Neural crest cell (in vitro differentiated cells): ENCODE results near the gene SLC22A1. TPM values are rescaled to one million over a fixed set of nuclear protein-coding genes. Genes with fewer than 3 reads are reported as not detected.
"Not testable (repeated sequence)": the region's sequence is repeated elsewhere in the genome, so short reads cannot be mapped to it uniquely, and the experiment has no call there.

Experiments
- DNase-seq: peaks from one replicate; pipeline ENCODE4 v3.0.0; 2021; ENCODE audit warnings: low read depth, mixed read lengths, low spot score
- H3K27ac Mint-ChIP-seq: one replicate; pipeline ENCODE4 v1.8.0; 2021; ENCODE audit warnings: mild to moderate bottlenecking, mixed read lengths; ENCODE audit not compliant: unreplicated experiment
- H3K27me3 Mint-ChIP-seq: 2 replicates; pipeline ENCODE4 v1.8.0; 2021; ENCODE audit warnings: low read depth, mild to moderate bottlenecking, mixed read lengths
- H3K36me3 Mint-ChIP-seq: 2 replicates; pipeline ENCODE4 v1.8.0; 2021; ENCODE audit warnings: low read depth, mild to moderate bottlenecking, mixed read lengths
- H3K4me1 Mint-ChIP-seq: 2 replicates; pipeline ENCODE4 v1.8.0; 2021; ENCODE audit warnings: mixed read lengths
- H3K4me3 Mint-ChIP-seq: one replicate; pipeline ENCODE4 v1.8.0; 2021; ENCODE audit warnings: mild to moderate bottlenecking, mixed read lengths
- H3K9me3 Mint-ChIP-seq: 2 replicates; pipeline ENCODE4 v1.8.0; 2021; ENCODE audit warnings: mixed read lengths
- CTCF ChIP-seq: fragments of 200-600 bp; sonication (generic); conservative IDR thresholded peaks from 2 replicates; pipeline ENCODE4 v1.5.0; 2021; ENCODE audit warnings: antibody characterized with exemption, mild to moderate bottlenecking
- total RNA-seq: library from RNA; stranded (reverse); gene quantifications from 2 replicates; pipeline ENCODE4 v1.2.1, GENCODE V29; 2021

The SLC22A1 gene
- total RNA-seq, 1 donor from 2014 or later, result 2.1 TPM

- H3K4me1 Mint-ChIP-seq, result peaks cover 8% of the 10 kb centered on the region
- TF ChIP-seq CTCF, result no peak
- no peak overlapping the region for H3K27ac Mint-ChIP-seq
- no peaks in the 10 kb centered on the region for H3K27me3 Mint-ChIP-seq
- no peak for DNase-seq
- no peaks in the 10 kb centered on the region for H3K9me3 Mint-ChIP-seq
- H3K36me3 Mint-ChIP-seq, result no peaks in the 10 kb centered on the region
- H3K4me3 Mint-ChIP-seq, result no peak overlapping the region
These were observed 15.7 kb downstream of the SLC22A1 start for GRCh38 chr6:160137130-160137988.

DNA sequence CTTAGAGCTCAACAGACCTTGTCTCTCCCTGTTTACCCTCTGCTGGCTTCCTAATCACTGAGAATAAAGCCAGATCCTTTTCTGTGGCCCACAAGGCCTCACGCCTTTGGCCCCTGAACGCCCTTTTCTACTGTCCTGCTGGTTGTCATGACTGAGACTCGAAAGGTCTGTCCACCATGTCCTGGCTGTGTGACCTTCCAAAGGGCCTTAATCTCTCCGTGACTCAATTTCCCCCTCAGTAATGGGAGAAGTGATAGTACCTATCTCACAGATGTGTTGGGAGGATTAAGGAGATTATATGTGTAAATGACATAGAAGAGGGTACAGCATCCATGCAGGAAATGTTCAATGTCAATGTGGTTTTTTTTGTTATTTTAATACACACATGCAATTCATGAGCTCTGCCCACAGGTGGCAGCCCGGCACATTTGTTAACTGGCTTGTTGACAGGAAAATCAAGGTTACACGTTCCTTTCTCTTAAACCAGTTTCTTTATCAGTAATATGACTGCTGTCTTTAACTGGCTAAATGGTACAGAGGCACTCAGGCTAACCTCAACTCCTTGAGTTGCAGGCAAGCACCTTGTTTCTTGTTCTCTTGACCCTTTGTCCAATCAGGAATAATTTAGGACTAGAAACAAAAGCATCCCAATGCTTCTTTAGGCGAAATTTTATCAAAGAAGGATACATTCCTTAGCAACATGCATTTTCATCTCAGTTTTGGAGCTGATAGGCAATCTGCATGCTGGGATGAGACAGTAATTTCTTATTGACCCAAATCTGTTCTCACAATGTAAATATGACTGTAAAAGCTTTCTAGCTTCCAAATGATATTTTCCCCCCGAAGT lies 16.6 kb downstream of the SLC22A1 start:
- TF ChIP-seq CTCF, result peak; percentile 89
- peak; percentile 57 for DNase-seq
- peaks cover 8% of the 10 kb centered on the region for H3K4me1 Mint-ChIP-seq
- no peaks in the 10 kb centered on the region for H3K9me3 Mint-ChIP-seq
- no peak overlapping the region for H3K4me3 Mint-ChIP-seq
- H3K27ac Mint-ChIP-seq, result peak overlapping the region; percentile 57
- H3K27me3 Mint-ChIP-seq, result no peaks in the 10 kb centered on the region
- H3K36me3 Mint-ChIP-seq, result no peaks in the 10 kb centered on the region

DNA sequence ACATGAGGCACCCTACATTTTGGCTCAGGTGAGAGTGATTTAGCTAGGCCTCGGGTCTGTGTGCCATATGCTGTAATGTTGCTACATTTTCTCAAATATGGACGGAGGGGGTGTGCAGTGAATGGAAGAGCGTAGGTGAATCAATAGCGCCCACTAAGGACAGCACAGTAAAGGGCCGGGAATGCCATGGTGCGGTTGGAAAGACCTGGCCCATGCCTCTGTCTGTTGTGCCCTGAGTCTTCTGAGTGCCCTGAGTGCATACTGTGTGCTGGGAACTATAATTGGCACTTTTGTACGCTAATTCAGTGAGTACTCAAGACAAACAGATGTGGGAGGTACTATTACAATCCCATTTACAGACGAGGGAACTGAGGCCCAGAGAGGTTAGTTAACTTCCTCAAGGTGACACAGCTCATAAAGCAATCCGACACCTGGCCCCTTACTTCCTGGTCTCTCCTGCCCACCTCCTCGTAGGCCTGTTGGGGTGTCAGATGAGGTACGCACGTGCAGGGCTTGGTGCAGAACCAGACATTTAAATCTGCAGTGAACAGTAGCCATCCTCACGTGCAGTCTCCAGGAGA lies 17.3 kb downstream of the SLC22A1 start:
- DNase-seq, result no peak
- Mint-ChIP-seq H3K27me3 (no peaks in the 10 kb centered on the region), H3K4me1 (peaks cover 8% of the 10 kb centered on the region), H3K4me3 (no peak overlapping the region), H3K36me3 (peaks cover 3% of the 10 kb centered on the region), H3K27ac (peak overlapping the region; percentile 57), H3K9me3 (no peaks in the 10 kb centered on the region)
- TF ChIP-seq CTCF, result no peak

- TF ChIP-seq CTCF, result no peak
- DNase-seq, result no peak
- Mint-ChIP-seq H3K4me1 (peaks cover 8% of the 10 kb centered on the region), H3K9me3 (peaks cover 2% of the 10 kb centered on the region), H3K27ac (no peak overlapping the region), H3K4me3 (no peak overlapping the region), H3K27me3 (no peaks in the 10 kb centered on the region), H3K36me3 (peaks cover 5% of the 10 kb centered on the region)
These were observed 17.8 kb downstream of the SLC22A1 start for GRCh38 chr6:160139420-160139851.

GRCh38 chr6:160140493-160140892 lies 18.9 kb downstream of the SLC22A1 start:
- not testable (repeated sequence) for H3K4me3 Mint-ChIP-seq, H3K27ac Mint-ChIP-seq, H3K27me3 Mint-ChIP-seq, H3K36me3 Mint-ChIP-seq, H3K4me1 Mint-ChIP-seq, DNase-seq, H3K9me3 Mint-ChIP-seq
